Fibroblast of lung (primary cell): ENCODE results near the gene NEMF. TPM values are rescaled to one million over a fixed set of nuclear protein-coding genes. Genes with fewer than 3 reads are reported as not detected.

Experiments used
- DNase-seq, 2 donors: peaks; one replicate each; pipeline versions ENCODE4 v3.0.0 to v3.0.0-alpha.2; 2010; ENCODE audit warnings: low read depth in 2 of 2
- H2AFZ ChIP-seq: 2 replicates; pipeline ENCODE4 v1.5.1; 2012; ENCODE audit warnings: low read length, control low read depth, inconsistent platforms
- H3K27ac ChIP-seq: 2 replicates; pipeline ENCODE4 v1.5.1; 2011; ENCODE audit warnings: low read length, control low read depth; ENCODE audit not compliant: insufficient read depth
- H3K27me3 ChIP-seq: 2 replicates; pipeline ENCODE4 v1.5.1; 2011; ENCODE audit warnings: mild to moderate bottlenecking, low read length; ENCODE audit not compliant: control insufficient read depth, insufficient read depth
- H3K36me3 ChIP-seq: 2 replicates; pipeline ENCODE4 v1.5.1; 2011; ENCODE audit warnings: low read length; ENCODE audit not compliant: control insufficient read depth, insufficient read depth
- H3K4me1 ChIP-seq: 2 replicates; pipeline ENCODE4 v1.5.1; 2011; ENCODE audit warnings: low read length; ENCODE audit not compliant: control insufficient read depth, insufficient read depth; ENCODE audit errors: extremely low read depth
- H3K4me2 ChIP-seq: 2 replicates; pipeline ENCODE4 v1.5.1; 2011; ENCODE audit warnings: low read length, control low read depth; ENCODE audit not compliant: insufficient read depth; ENCODE audit errors: extremely low read depth
- H3K4me3 ChIP-seq, 4 experiments: fragments of 200-600 bp in 1 of 4; sonication (generic) in 1 of 4; replicated peaks in 1 of 4; 2 replicates each; pipeline ENCODE4 v1.5.1; 2011 to 2016; ENCODE audit warnings: low read length in 4 of 4, low read depth in 3 of 4, mild to moderate bottlenecking in 3 of 4, control low read depth in 2 of 4, inconsistent platforms in 1 of 4, mixed read lengths in 1 of 4; ENCODE audit not compliant: insufficient read depth in 1 of 4; ENCODE audit errors: control extremely low read depth in 1 of 4
- H3K79me2 ChIP-seq: 2 replicates; pipeline ENCODE4 v1.5.1; 2012; ENCODE audit warnings: mild to moderate bottlenecking, low read length, inconsistent platforms; ENCODE audit not compliant: control insufficient read depth, insufficient read depth
- H3K9ac ChIP-seq: 2 replicates; pipeline ENCODE4 v1.5.1; 2011; ENCODE audit warnings: mild to moderate bottlenecking, low read length, control low read depth; ENCODE audit not compliant: insufficient read depth
- H3K9me3 ChIP-seq: 2 replicates; pipeline ENCODE4 v1.5.1; 2012; ENCODE audit warnings: low read depth, low read length; ENCODE audit not compliant: control insufficient read depth, insufficient read depth
- H4K20me1 ChIP-seq: 2 replicates; pipeline ENCODE4 v1.5.1; 2011; ENCODE audit warnings: low read length; ENCODE audit not compliant: control insufficient read depth, insufficient read depth; ENCODE audit errors: extremely low read depth
- EZH2 ChIP-seq: IDR thresholded peaks from 2 replicates; pipeline ENCODE4 v1.5.1; 2012; ENCODE audit warnings: low read length, control low read depth, mild to moderate bottlenecking; ENCODE audit errors: missing control alignments
- polyA plus RNA-seq, 2 donors: library from polyadenylated mRNA; depleted of rRNA in 1 of 2; stranded (reverse) in 1 of 2; unstranded in 1 of 2; fragments of >200 nt; gene quantifications; 2 replicates each; pipeline ENCODE4 v1.2.1, GENCODE V29; 2011 to 2012; ENCODE audit warnings: missing spikeins in 1 of 2
- total RNA-seq: library from RNA; depleted of rRNA; stranded (reverse); fragments of >200 nt; gene quantifications from 2 replicates; pipeline ENCODE4 v1.2.1, GENCODE V29; 2014
- TF ChIP-seq, protein P1 (sequence below), 2 donors: IDR thresholded peaks in 1 of 2; conservative IDR thresholded peaks in 1 of 2; 1 replicate in 1 of 2; 2 replicates in 1 of 2; pipeline ENCODE4 v1.5.1; 2011 to 2012; ENCODE audit warnings: low read length in 2 of 2, control low read depth in 1 of 2, inconsistent platforms in 1 of 2, low read depth in 1 of 2, mild to moderate bottlenecking in 1 of 2

The NEMF gene
- total and polyA plus RNA-seq, 2 donors (not counting 1 experiment from before 2014, with no cell fraction given): 39.5 to 68.9 TPM

DNA sequence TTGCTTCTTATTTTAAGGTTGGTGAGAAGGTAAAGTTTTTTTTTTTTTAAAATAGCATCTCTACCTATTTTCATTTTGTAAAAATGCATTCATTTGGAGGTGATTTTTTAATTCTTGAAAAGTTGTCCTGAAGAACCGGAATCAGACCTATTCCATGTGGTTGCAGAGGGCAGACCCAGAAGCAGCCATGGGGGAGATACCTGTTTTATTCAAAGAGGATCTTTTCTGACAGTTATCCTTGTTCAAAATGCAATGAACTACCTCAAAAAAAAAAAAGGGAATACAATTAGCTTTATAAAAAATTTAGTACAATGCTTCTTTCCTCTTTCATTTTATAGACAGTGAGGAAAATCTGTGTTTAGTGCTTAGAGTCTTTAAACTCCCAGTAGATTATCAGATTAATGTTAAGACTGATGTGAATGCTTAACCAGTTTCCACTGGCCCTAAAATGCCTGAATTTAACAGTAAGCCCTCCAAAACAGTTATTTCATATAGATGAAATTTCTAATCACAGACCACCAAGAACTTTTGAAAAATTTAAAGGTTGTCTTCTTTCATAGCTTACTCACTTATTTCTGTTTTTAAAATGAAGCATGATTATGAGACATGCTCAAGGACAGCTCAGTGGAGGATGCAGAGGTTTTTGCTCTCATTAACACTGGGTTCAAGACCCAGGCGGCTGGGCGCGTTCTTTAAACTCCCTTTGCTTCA lies 8.6 kb upstream of the NEMF start:
- TF ChIP-seq, protein P1, sequence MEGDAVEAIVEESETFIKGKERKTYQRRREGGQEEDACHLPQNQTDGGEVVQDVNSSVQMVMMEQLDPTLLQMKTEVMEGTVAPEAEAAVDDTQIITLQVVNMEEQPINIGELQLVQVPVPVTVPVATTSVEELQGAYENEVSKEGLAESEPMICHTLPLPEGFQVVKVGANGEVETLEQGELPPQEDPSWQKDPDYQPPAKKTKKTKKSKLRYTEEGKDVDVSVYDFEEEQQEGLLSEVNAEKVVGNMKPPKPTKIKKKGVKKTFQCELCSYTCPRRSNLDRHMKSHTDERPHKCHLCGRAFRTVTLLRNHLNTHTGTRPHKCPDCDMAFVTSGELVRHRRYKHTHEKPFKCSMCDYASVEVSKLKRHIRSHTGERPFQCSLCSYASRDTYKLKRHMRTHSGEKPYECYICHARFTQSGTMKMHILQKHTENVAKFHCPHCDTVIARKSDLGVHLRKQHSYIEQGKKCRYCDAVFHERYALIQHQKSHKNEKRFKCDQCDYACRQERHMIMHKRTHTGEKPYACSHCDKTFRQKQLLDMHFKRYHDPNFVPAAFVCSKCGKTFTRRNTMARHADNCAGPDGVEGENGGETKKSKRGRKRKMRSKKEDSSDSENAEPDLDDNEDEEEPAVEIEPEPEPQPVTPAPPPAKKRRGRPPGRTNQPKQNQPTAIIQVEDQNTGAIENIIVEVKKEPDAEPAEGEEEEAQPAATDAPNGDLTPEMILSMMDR (conservative IDR thresholded peaks at IDR 0.05 in 1 of 2, IDR thresholded peaks at IDR 0.05 in 1 of 2; ENCODE audit: low read depth in 1 of 2, low read length in 2 of 2): no peak
- no peak for TF ChIP-seq EZH2
- peak overlapping the region; percentile 100 for H2AFZ ChIP-seq
- DNase-seq: no peak
- no peaks in the 10 kb centered on the region for H3K36me3 ChIP-seq
- H3K27ac ChIP-seq: peak overlapping the region; percentile 99
- H4K20me1 ChIP-seq: no peaks in the 10 kb centered on the region
- peak overlapping the region; percentile 87 for H3K9ac ChIP-seq
- H3K27me3 ChIP-seq: no peaks in the 10 kb centered on the region
- no peaks in the 10 kb centered on the region for H3K79me2 ChIP-seq
- H3K4me1 ChIP-seq: peaks cover 3% of the 10 kb centered on the region
- H3K9me3 ChIP-seq: no peaks in the 10 kb centered on the region
- H3K4me2 ChIP-seq: peak overlapping the region; percentile 100
- peak overlapping the region; percentile 78 to 98 (median 92) for H3K4me3 ChIP-seq

DNA sequence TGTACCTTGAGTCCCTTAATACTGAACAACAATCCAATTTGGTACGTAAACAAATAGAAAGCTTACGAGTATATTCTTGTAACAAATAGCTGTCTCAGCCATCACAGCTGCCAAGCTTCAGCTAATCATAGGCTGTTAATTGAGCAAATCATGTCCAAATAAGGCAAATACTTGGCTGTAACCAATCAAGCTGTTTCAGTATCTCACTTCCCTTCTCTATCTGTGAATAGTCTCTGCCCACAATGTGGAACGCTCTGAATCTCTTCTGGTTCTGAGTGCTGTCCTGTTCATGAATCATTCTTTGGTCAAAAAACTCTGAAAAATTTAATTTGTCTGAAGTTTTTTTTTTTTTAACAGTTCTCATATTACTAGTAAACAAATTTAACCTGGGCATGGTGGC lies 5.8 kb upstream of the NEMF start:
- Histone ChIP-seq H3K9me3 (no peaks in the 10 kb centered on the region), H3K4me2 (no peak overlapping the region), H3K9ac (no peak overlapping the region), H3K27me3 (no peaks in the 10 kb centered on the region), H2AFZ (no peak overlapping the region), H3K36me3 (no peaks in the 10 kb centered on the region), H3K27ac (no peak overlapping the region), H4K20me1 (no peaks in the 10 kb centered on the region), H3K4me1 (peaks cover 3% of the 10 kb centered on the region), H3K4me3 (no peak overlapping the region), H3K79me2 (no peaks in the 10 kb centered on the region)
- DNase-seq: no peak
- TF ChIP-seq, protein P1 (conservative IDR thresholded peaks at IDR 0.05 in 1 of 2, IDR thresholded peaks at IDR 0.05 in 1 of 2; ENCODE audit: low read depth in 1 of 2, low read length in 2 of 2): no peak
- TF ChIP-seq EZH2: no peak

DNA sequence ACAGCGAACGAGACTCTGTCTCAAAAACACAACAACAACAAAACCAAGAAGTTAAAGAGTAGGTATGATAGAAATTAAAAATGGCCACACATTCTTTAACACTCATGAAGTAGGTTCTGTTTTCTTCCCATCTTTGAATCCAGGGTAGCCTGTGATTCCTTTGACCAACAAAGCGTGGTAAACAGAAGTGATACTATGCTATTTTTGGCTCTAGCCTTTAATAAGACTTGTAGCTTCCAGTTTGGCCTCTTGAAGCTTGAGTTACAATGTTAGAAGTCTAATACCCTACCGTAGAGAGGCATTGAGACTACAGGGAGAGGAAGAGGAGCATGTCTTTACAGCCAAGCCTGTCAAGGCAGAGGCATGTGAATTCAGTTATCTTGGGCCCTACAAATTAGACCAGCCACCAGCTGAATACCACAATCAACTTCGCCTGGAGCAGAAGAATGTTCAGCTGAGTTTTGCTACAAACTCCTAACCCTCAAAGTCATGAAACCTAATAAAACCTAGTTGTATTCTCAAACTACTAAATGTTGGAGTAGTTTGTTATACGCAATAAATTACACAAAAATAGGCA lies 4.9 kb upstream of the NEMF start:
- no peak overlapping the region for H3K4me2 ChIP-seq
- H3K27me3 ChIP-seq: no peaks in the 10 kb centered on the region
- no peaks in the 10 kb centered on the region for H3K9me3 ChIP-seq
- H3K9ac ChIP-seq: no peak overlapping the region
- peak in 1 of 2 donors; percentile 32 for DNase-seq
- TF ChIP-seq, protein P1 (conservative IDR thresholded peaks at IDR 0.05 in 1 of 2, IDR thresholded peaks at IDR 0.05 in 1 of 2; ENCODE audit: low read depth in 1 of 2, low read length in 2 of 2): no peak
- TF ChIP-seq EZH2: no peak
- H3K27ac ChIP-seq: no peak overlapping the region
- peaks cover 3% of the 10 kb centered on the region for H3K4me1 ChIP-seq
- no peak overlapping the region for H3K4me3 ChIP-seq
- no peaks in the 10 kb centered on the region for H4K20me1 ChIP-seq
- no peak overlapping the region for H2AFZ ChIP-seq
- peaks cover 1% of the 10 kb centered on the region for H3K79me2 ChIP-seq
- no peaks in the 10 kb centered on the region for H3K36me3 ChIP-seq
